Vagina (tissue), 2 donors: ENCODE data around the gene KANSL1L. TPM values are rescaled to one million over a fixed set of nuclear protein-coding genes. Genes with fewer than 3 reads are reported as not detected.

Experiments
- DNase-seq, 2 donors: peaks; one replicate each; pipeline ENCODE4 v3.0.0-alpha.2; 2017; ENCODE audit errors: extremely low spot score in 2 of 2
- H3K27ac ChIP-seq: fragments of 200-600 bp; sonication (generic); one replicate; pipeline ENCODE4 v1.5.1; 2019
- H3K27me3 ChIP-seq: fragments of 200-600 bp; sonication (generic); one replicate; pipeline ENCODE4 v1.5.1; 2019
- H3K36me3 ChIP-seq, 2 donors: fragments of 200-600 bp; sonication (generic); one replicate each; pipeline ENCODE4 v1.5.1; 2017 to 2019
- H3K4me1 ChIP-seq: fragments of 200-600 bp; sonication (generic); one replicate; pipeline ENCODE4 v1.5.1; 2019
- H3K4me3 ChIP-seq, 2 donors: fragments of 200-600 bp; sonication (generic); 1 replicate in 1 of 2; 2 replicates in 1 of 2; pipeline ENCODE4 v1.5.1; 2016 to 2019
- H3K9me3 ChIP-seq: fragments of 200-600 bp; sonication (generic); one replicate; pipeline ENCODE4 v1.5.1; 2019
- CTCF ChIP-seq, 3 experiments: fragments of 450-650 bp in 2 of 3; fragments of 200-600 bp in 1 of 3; sonication (generic) in 1 of 3; IDR thresholded peaks; one replicate each; pipeline ENCODE4 v1.5.1; 2017 to 2019; ENCODE audit warnings: antibody characterized with exemption in 3 of 3, mild to moderate bottlenecking in 2 of 3, moderate library complexity in 2 of 3
- POLR2A ChIP-seq, 2 donors: fragments of 450-650 bp; IDR thresholded peaks; one replicate each; pipeline ENCODE4 v1.6.1; 2017; ENCODE audit warnings: antibody characterized with exemption in 2 of 2, mild to moderate bottlenecking in 2 of 2, moderate library complexity in 2 of 2
- POLR2AphosphoS5 ChIP-seq, 2 donors: sonication (generic); formaldehyde crosslinking; IDR thresholded peaks; one replicate each; pipeline ENCODE4 v1.9.0; 2017; ENCODE audit warnings: antibody characterized with exemption in 2 of 2, mild to moderate bottlenecking in 2 of 2, low read depth in 1 of 2; ENCODE audit not compliant: insufficient read depth in 1 of 2
- intact Hi-C: fragments of 100-400 bp; cut with DNase I; formaldehyde crosslinking; loops from one replicate; pipeline ENCODE4 v1.15.1; 2023
- total RNA-seq: library from RNA; depleted of rRNA; stranded (reverse); fragments of >200 nt; gene quantifications from one replicate; pipeline ENCODE4 v1.2.3, GENCODE V29; 2016

Gene KANSL1L
- 29.7 TPM for total RNA-seq

GRCh38 chr2:210171309-210172218, at the start of gene KANSL1L:
Gene KANSL1L, minus strand, starts transcription at chr2:210171409. Its CDS starts 16,827 bp downstream, at chr2:210154582.
- Histone ChIP-seq H3K36me3 (no peaks in the 10 kb centered on the region), H3K4me1 (peaks cover 37% of the 10 kb centered on the region), H3K9me3 (no peaks in the 10 kb centered on the region), H3K4me3 (peak within 1 kb of the TSS; percentile 92 to 98), H3K27me3 (no peaks in the 10 kb centered on the region), H3K27ac (peak within 1 kb of the TSS; percentile 100)
- TF ChIP-seq CTCF (IDR thresholded peaks at IDR 0.05), result no peak
- peak; percentile 83 to 93 for TF ChIP-seq POLR2AphosphoS5 (IDR thresholded peaks at IDR 0.05; ENCODE audit: insufficient read depth in 1 of 2, low read depth in 1 of 2)
- peak; percentile 71 to 95 for TF ChIP-seq POLR2A (IDR thresholded peaks at IDR 0.05)
- peak; percentile 97 to 99 for DNase-seq
- intact Hi-C loops, result loop anchor here (10.0 kb wide), 1 partner anchor 167 kb away; the partner anchor contains the start of gene RPE

GRCh38 chr2:210215120-210215519, 43.9 kb upstream of the KANSL1L start:
- intact Hi-C loops, result no loop called here
- no peak for TF ChIP-seq POLR2AphosphoS5 (IDR thresholded peaks at IDR 0.05; ENCODE audit: insufficient read depth in 1 of 2, low read depth in 1 of 2)
- TF ChIP-seq POLR2A (IDR thresholded peaks at IDR 0.05), result no peak
- TF ChIP-seq CTCF (IDR thresholded peaks at IDR 0.05), result no peak
- no peaks in the 10 kb centered on the region for H3K27me3 ChIP-seq
- H3K36me3 ChIP-seq, result no peaks in the 10 kb centered on the region
- H3K27ac ChIP-seq, result no peak overlapping the region
- DNase-seq, result no peak
- H3K9me3 ChIP-seq, result no peaks in the 10 kb centered on the region
- H3K4me1 ChIP-seq, result no peaks in the 10 kb centered on the region
- no peak overlapping the region for H3K4me3 ChIP-seq

GRCh38 chr2:210210185-210210584, 39.0 kb upstream of the KANSL1L start:
- no peak for DNase-seq
- Histone ChIP-seq H3K9me3 (no peaks in the 10 kb centered on the region), H3K27ac (no peak overlapping the region), H3K36me3 (no peaks in the 10 kb centered on the region), H3K4me3 (no peak overlapping the region), H3K4me1 (no peaks in the 10 kb centered on the region), H3K27me3 (no peaks in the 10 kb centered on the region)
- intact Hi-C loops, result no loop called here
- TF ChIP-seq CTCF (IDR thresholded peaks at IDR 0.05) (no peak), POLR2AphosphoS5 (IDR thresholded peaks at IDR 0.05; ENCODE audit: insufficient read depth in 1 of 2, low read depth in 1 of 2) (no peak), POLR2A (IDR thresholded peaks at IDR 0.05) (no peak)

- intact Hi-C loops, result no loop called here
- H3K27ac ChIP-seq, result no peak overlapping the region
- no peaks in the 10 kb centered on the region for H3K27me3 ChIP-seq
- DNase-seq, result no peak
- H3K36me3 ChIP-seq, result no peaks in the 10 kb centered on the region
- H3K4me3 ChIP-seq, result no peak overlapping the region
- TF ChIP-seq POLR2A (IDR thresholded peaks at IDR 0.05) (no peak), POLR2AphosphoS5 (IDR thresholded peaks at IDR 0.05; ENCODE audit: insufficient read depth in 1 of 2, low read depth in 1 of 2) (no peak), CTCF (IDR thresholded peaks at IDR 0.05) (no peak)
- H3K4me1 ChIP-seq, result no peaks in the 10 kb centered on the region
- H3K9me3 ChIP-seq, result no peaks in the 10 kb centered on the region
These were observed 36.7 kb upstream of the KANSL1L start for GRCh38 chr2:210207929-210208328.

- intact Hi-C loops, result no loop called here
These were observed 32.3 kb upstream of the KANSL1L start for GRCh38 chr2:210203558-210203957.

More at GRCh38 chr2:210203558-210203957, 32.3 kb upstream of the KANSL1L start:
- no peak for DNase-seq
- Histone ChIP-seq H3K4me1 (no peaks in the 10 kb centered on the region), H3K9me3 (no peaks in the 10 kb centered on the region), H3K27ac (no peak overlapping the region), H3K27me3 (no peaks in the 10 kb centered on the region), H3K36me3 (no peaks in the 10 kb centered on the region), H3K4me3 (no peak overlapping the region)
- no peak for TF ChIP-seq CTCF (IDR thresholded peaks at IDR 0.05)
- no peak for TF ChIP-seq POLR2AphosphoS5 (IDR thresholded peaks at IDR 0.05; ENCODE audit: insufficient read depth in 1 of 2, low read depth in 1 of 2)
- no peak for TF ChIP-seq POLR2A (IDR thresholded peaks at IDR 0.05)
